PC-3 (cell line): ENCODE measurements around the gene CFAP99. TPM values are rescaled to one million over a fixed set of nuclear protein-coding genes. Genes with fewer than 3 reads are reported as not detected.

Experiments used
- ATAC-seq: fragments of 200-7000 bp; cut with Tn5 transposase; 2 replicates; pipeline ENCODE4 v1.9.1; 2020; ENCODE audit warnings: mild to moderate bottlenecking, moderate library complexity
- BruUV-seq: library from RNA; stranded (reverse); fragments of 400-500 nt; replicated peaks from 2 replicates; lab custom pipeline; 2021; lab: Mats Ljungman, UMichigan
- CTCF ChIA-PET: fragments of 300-600 bp; sonication (Branson Sonifier 250); formaldehyde crosslinking; loops from one replicate; lab custom pipeline; 2022; ENCODE audit warnings: antibody characterized with exemption; lab: Charles Lee
- POLR2A ChIA-PET: fragments of 300-600 bp; sonication (Branson Sonifier 250); formaldehyde crosslinking; loops from one replicate; lab custom pipeline; 2022; ENCODE audit warnings: antibody characterized with exemption; ENCODE audit not compliant: unreplicated experiment; lab: Charles Lee
- DNase-seq: peaks from one replicate; pipeline ENCODE4 v3.0.0-alpha.2; 2015
- H2AFZ ChIP-seq: fragments of 300-600 bp; sonication (generic); 2 replicates; pipeline ENCODE4 v1.6.0; 2016; ENCODE audit warnings: antibody characterized with exemption, low read length
- H3F3A ChIP-seq: fragments of 300-600 bp; sonication (generic); one replicate; pipeline ENCODE4 v1.6.0; 2017; ENCODE audit warnings: antibody characterized with exemption, low read length, control low read depth, mild to moderate bottlenecking; ENCODE audit not compliant: unreplicated experiment
- H3K27ac ChIP-seq: fragments of 300-600 bp; sonication (generic); 2 replicates; pipeline ENCODE4 v1.5.1; 2016; ENCODE audit warnings: mild to moderate bottlenecking, low read length
- H3K27me3 ChIP-seq: fragments of 300-600 bp; sonication (generic); 2 replicates; pipeline ENCODE4 v1.6.1; 2016; ENCODE audit warnings: low read length, mixed read lengths
- H3K36me3 ChIP-seq: fragments of 300-600 bp; sonication (generic); 2 replicates; pipeline ENCODE4 v1.6.1; 2016; ENCODE audit warnings: low read depth, mixed run types, low read length, mixed read lengths
- H3K4me1 ChIP-seq: fragments of 300-600 bp; sonication (generic); 2 replicates; pipeline ENCODE4 v1.5.1; 2016; ENCODE audit warnings: low read length; ENCODE audit not compliant: insufficient read depth
- H3K4me2 ChIP-seq: fragments of 300-600 bp; sonication (generic); 2 replicates; pipeline ENCODE4 v1.6.0; 2016; ENCODE audit warnings: low read length
- H3K4me3 ChIP-seq: fragments of 300-600 bp; sonication (generic); 2 replicates; pipeline ENCODE4 v1.5.1; 2016; ENCODE audit warnings: mild to moderate bottlenecking, low read length, mixed read lengths
- H3K79me2 ChIP-seq: fragments of 300-600 bp; sonication (generic); 2 replicates; pipeline ENCODE4 v1.6.1; 2017; ENCODE audit warnings: low read length, mixed read lengths
- H3K9ac ChIP-seq: fragments of 300-600 bp; sonication (generic); 2 replicates; pipeline ENCODE4 v1.6.0; 2016; ENCODE audit warnings: mild to moderate bottlenecking, low read length
- H3K9me2 ChIP-seq: fragments of 300-600 bp; sonication (generic); replicated peaks from 2 replicates; pipeline ENCODE4 v1.6.1; 2016; ENCODE audit warnings: mixed run types, low read length, mixed read lengths
- H3K9me3 ChIP-seq: fragments of 300-600 bp; sonication (generic); 2 replicates; pipeline ENCODE4 v1.6.1; 2016; ENCODE audit warnings: low read length, mixed read lengths
- H4K20me1 ChIP-seq: fragments of 300-600 bp; sonication (generic); 2 replicates; pipeline ENCODE4 v1.6.1; 2016; ENCODE audit warnings: low read length, mixed read lengths
- CTCF ChIP-seq: fragments of 300-600 bp; sonication (generic); conservative IDR thresholded peaks from 2 replicates; pipeline ENCODE4 v1.5.1; 2017; ENCODE audit warnings: antibody characterized with exemption, low read depth, mild to moderate bottlenecking, low read length
- EZH2 ChIP-seq: fragments of 300-600 bp; sonication (generic); IDR thresholded peaks from one replicate; pipeline ENCODE4 v1.6.1; 2017; ENCODE audit warnings: antibody characterized with exemption, mild to moderate bottlenecking, low read length; ENCODE audit not compliant: unreplicated experiment
- EZH2phosphoT487 ChIP-seq: fragments of 300-600 bp; sonication (generic); IDR thresholded peaks from 2 replicates; pipeline ENCODE4 v1.6.1; 2018; ENCODE audit warnings: mild to moderate bottlenecking, antibody characterized with exemption, low read length, borderline replicate concordance
- intact Hi-C: fragments of 100-400 bp; cut with micrococcal nuclease; formaldehyde crosslinking; loops from 2 replicates; pipeline ENCODE4 v1.9.0; 2023
- total RNA-seq: library from RNA; depleted of rRNA; stranded (reverse); fragments of >200 nt; gene quantifications from 2 replicates; pipeline ENCODE4 v1.2.3, GENCODE V29; 2014

CFAP99 gene
- total RNA-seq, 1 experiment from 2014 or later = not detected

GRCh38 chr4:2484993-2485392, 66.2 kb downstream of the CFAP99 start:
- intact Hi-C loops = no loop called here
- Histone ChIP-seq H2AFZ (no peak overlapping the region), H3K36me3 (0 out of 2 replicates have a peak, but pooled peaks cover 2% of the 10 kb centered on the region), H3K27me3 (no peaks in the 10 kb centered on the region), H3K4me3 (no peak overlapping the region), H3K4me1 (no peaks in the 10 kb centered on the region), H3K27ac (no peak overlapping the region), H3K9me2 (no peaks in the 10 kb centered on the region), H3F3A (no peaks in the 10 kb centered on the region), H3K9ac (no peak overlapping the region), H3K79me2 (peaks cover 96% of the 10 kb centered on the region), H4K20me1 (peaks cover 73% of the 10 kb centered on the region), H3K9me3 (no peaks in the 10 kb centered on the region), H3K4me2 (no peak overlapping the region)
- ATAC-seq = no peak
- BruUV-seq = no TSS peak
- TF ChIP-seq EZH2 = no peak
- TF ChIP-seq CTCF = no peak
- TF ChIP-seq EZH2phosphoT487 = no peak
- POLR2A ChIA-PET = no interaction called here
- CTCF ChIA-PET = no interaction called here
- no peak for DNase-seq

- Histone ChIP-seq H3K79me2 (peaks cover 96% of the 10 kb centered on the region), H3K9me2 (no peaks in the 10 kb centered on the region), H3K4me1 (no peaks in the 10 kb centered on the region), H2AFZ (no peak overlapping the region), H3K4me2 (no peak overlapping the region), H4K20me1 (peaks cover 67% of the 10 kb centered on the region), H3K27ac (no peak overlapping the region), H3K36me3 (peaks cover 12% of the 10 kb centered on the region), H3K4me3 (no peak overlapping the region), H3K9ac (no peak overlapping the region), H3K27me3 (no peaks in the 10 kb centered on the region), H3K9me3 (no peaks in the 10 kb centered on the region), H3F3A (no peaks in the 10 kb centered on the region)
- intact Hi-C loops = no loop called here
- CTCF ChIA-PET = no interaction called here
- POLR2A ChIA-PET = no interaction called here
- DNase-seq (no peak), ATAC-seq (no peak)
- no peak for TF ChIP-seq EZH2phosphoT487
- TF ChIP-seq EZH2 = no peak
- no peak for TF ChIP-seq CTCF
- no TSS peak for BruUV-seq
Measured at GRCh38 chr4:2485956-2486355, 67.2 kb downstream of the CFAP99 start.

- TF ChIP-seq EZH2phosphoT487 (no peak), EZH2 (no peak), CTCF (no peak)
- H3K9ac ChIP-seq = no peak overlapping the region
- H3K9me2 ChIP-seq = no peaks in the 10 kb centered on the region
- ChIA-PET POLR2A (no interaction called here), CTCF (no interaction called here)
- intact Hi-C loops = no loop called here
- H3K27me3 ChIP-seq = no peaks in the 10 kb centered on the region
- no peak overlapping the region for H3K27ac ChIP-seq
- peaks cover 19% of the 10 kb centered on the region for H3K36me3 ChIP-seq
- H3K79me2 ChIP-seq = peaks cover 90% of the 10 kb centered on the region
- H3K4me2 ChIP-seq = no peak overlapping the region
- DNase-seq = no peak
- BruUV-seq = no TSS peak
- no peak overlapping the region for H2AFZ ChIP-seq
- peaks cover 57% of the 10 kb centered on the region for H4K20me1 ChIP-seq
- H3K4me1 ChIP-seq = no peaks in the 10 kb centered on the region
- H3K9me3 ChIP-seq = no peaks in the 10 kb centered on the region
- no peak for ATAC-seq
- H3F3A ChIP-seq = no peaks in the 10 kb centered on the region
- H3K4me3 ChIP-seq = no peak overlapping the region
Measured at GRCh38 chr4:2486981-2487380, 68.2 kb downstream of the CFAP99 start.
